Prostate gland (tissue), 2 donors: ENCODE measurements around the gene MED12L.

Experiments
- CTCF ChIP-seq, 4 experiments: fragments of 200-600 bp in 2 of 4; fragments of 450-650 bp in 2 of 4; sonication (generic) in 2 of 4; IDR thresholded peaks; 1 replicate in 3 of 4; 2 replicates in 1 of 4; pipeline ENCODE4 v1.5.1; 2016 to 2019; ENCODE audit warnings: antibody characterized with exemption in 4 of 4, mild to moderate bottlenecking in 2 of 4, moderate library complexity in 2 of 4
- POLR2A ChIP-seq: fragments of 450-650 bp; IDR thresholded peaks from one replicate; pipeline ENCODE4 v1.6.1; 2016; ENCODE audit warnings: antibody characterized with exemption, mild to moderate bottlenecking

GRCh38 chr3:151123827-151124226, 38.4 kb downstream of the MED12L start:
- TF ChIP-seq CTCF (IDR thresholded peaks at IDR 0.05), result no peak
- no peak for TF ChIP-seq POLR2A
